CD4-positive, alpha-beta T cell (primary cell): ENCODE results near the gene UBXN4. TPM values are rescaled to one million over a fixed set of nuclear protein-coding genes. Genes with fewer than 3 reads are reported as not detected.
A peak's percentile ranks its signal among the peaks of the same experiment; 100 is the strongest.

Experiments
- ATAC-seq: fragments of 200-7000 bp; cut with Tn5 transposase; one replicate; pipeline ENCODE4 v1.10.0; 2022; ENCODE audit warnings: mild to moderate bottlenecking; ENCODE audit not compliant: poor library complexity
- CTCF ChIA-PET: fragments of 350-600 bp; sonication (Branson Sonifier 250); formaldehyde crosslinking; loops from one replicate; lab custom pipeline; 2021; ENCODE audit warnings: antibody characterized with exemption, inconsistent platforms; lab: Charles Lee
- POLR2A ChIA-PET: fragments of 350-600 bp; sonication (Branson Sonifier 250); formaldehyde crosslinking; loops from one replicate; lab custom pipeline; 2021; ENCODE audit warnings: antibody characterized with exemption, inconsistent platforms; lab: Charles Lee
- DNase-seq, 14 experiments: peaks; one replicate each; pipeline ENCODE4 v3.0.0-alpha.2; 2013 to 2020; ENCODE audit warnings: mixed read lengths in 2 of 14
- H3K27ac ChIP-seq, 2 donors: one replicate each; pipeline versions ENCODE4 v1.5.1 to v1.7.0; 2013; ENCODE audit warnings: low read length in 2 of 2, low read depth in 1 of 2, mild to moderate bottlenecking in 1 of 2
- H3K27me3 ChIP-seq, 2 experiments: 1 replicate in 1 of 2; 2 replicates in 1 of 2; pipeline versions ENCODE4 v1.6.1 to v1.7.0; 2013; ENCODE audit warnings: low read length in 2 of 2, control low read depth in 1 of 2, mild to moderate bottlenecking in 1 of 2, moderate library complexity in 1 of 2; ENCODE audit not compliant: insufficient read depth in 2 of 2, control insufficient read depth in 1 of 2
- H3K36me3 ChIP-seq: one replicate; pipeline ENCODE4 v1.6.1; 2013; ENCODE audit warnings: low read length, control low read depth; ENCODE audit not compliant: insufficient read depth
- H3K4me1 ChIP-seq: one replicate; pipeline ENCODE4 v1.6.1; 2013; ENCODE audit warnings: low read length, control low read depth; ENCODE audit not compliant: insufficient read depth
- H3K4me3 ChIP-seq: one replicate; pipeline ENCODE4 v1.5.1; 2013; ENCODE audit warnings: mild to moderate bottlenecking, low read length, moderate library complexity
- H3K9me3 ChIP-seq, 2 experiments: 1 replicate in 1 of 2; 2 replicates in 1 of 2; pipeline versions ENCODE4 v1.6.1 to v1.7.0; 2013; ENCODE audit warnings: low read length in 2 of 2, mild to moderate bottlenecking in 2 of 2, control low read depth in 1 of 2, moderate library complexity in 1 of 2; ENCODE audit not compliant: control insufficient read depth in 1 of 2, insufficient read depth in 1 of 2
- H3K27ac Mint-ChIP-seq: one replicate; pipeline ENCODE4 v1.8.0; 2020; ENCODE audit warnings: mixed read lengths
- H3K27me3 Mint-ChIP-seq: one replicate; pipeline ENCODE4 v1.8.0; 2021; ENCODE audit warnings: mixed read lengths
- H3K36me3 Mint-ChIP-seq: one replicate; pipeline ENCODE4 v1.8.0; 2021; ENCODE audit warnings: low read depth, mixed read lengths
- H3K4me1 Mint-ChIP-seq: one replicate; pipeline ENCODE4 v1.8.0; 2021; ENCODE audit warnings: low read depth, mixed read lengths
- H3K4me3 Mint-ChIP-seq: one replicate; pipeline ENCODE4 v1.8.0; 2020; ENCODE audit warnings: mild to moderate bottlenecking, mixed read lengths
- H3K9me3 Mint-ChIP-seq: one replicate; pipeline ENCODE4 v1.8.0; 2020; ENCODE audit warnings: mixed read lengths
- CTCF ChIP-seq: fragments of 200-600 bp; IDR thresholded peaks from one replicate; pipeline ENCODE4 v1.8.0; 2022; ENCODE audit warnings: antibody characterized with exemption, mild to moderate bottlenecking
- intact Hi-C, 2 experiments: fragments of 100-400 bp; cut with DNase I in 1 of 2; cut with micrococcal nuclease in 1 of 2; formaldehyde crosslinking; loops; one replicate each; pipeline versions ENCODE4 v1.15.1 to v1.9.0; 2023 to 2025; cut with DNase I, micrococcal nuclease
- total RNA-seq, 174 experiments: library from RNA in 2 of 174; stranded (reverse) in 2 of 174; gene quantifications; one replicate each; pipeline ENCODE4 v1.2.3 and lab custom pipeline; 2021 to 2026

The UBXN4 gene
- total RNA-seq, 2 experiments from 2014 or later, result 143 to 150 TPM

GRCh38 chr2:135743860-135744259 is 2.2 kb downstream of the UBXN4 start:
- peaks cover 15% of the 10 kb centered on the region for H3K4me1 ChIP-seq
- CTCF ChIA-PET, result interaction anchor here (0.9 to 1.4 kb wide), 4 partner anchors 9 to 826 kb away, joined by 3 read pairs; no protein-coding TSS in a partner anchor
- H3K4me3 Mint-ChIP-seq, result peak overlapping the region; percentile 80
- no peak overlapping the region for H3K4me3 ChIP-seq
- ATAC-seq, result no peak
- H3K4me1 Mint-ChIP-seq, result peaks cover 51% of the 10 kb centered on the region
- POLR2A ChIA-PET, result interaction anchor here (1.7 kb wide), 1 partner anchor 14 kb away, joined by 4 read pairs; no protein-coding TSS in a partner anchor
- H3K27me3 ChIP-seq, result no peaks in the 10 kb centered on the region
- no peak for TF ChIP-seq CTCF
- H3K27ac Mint-ChIP-seq, result peak overlapping the region; percentile 92
- intact Hi-C loops, result loop anchor here (2.0 to 10.0 kb wide), 5 partner anchors 128 to 827 kb away; partner anchors contain the start of genes CCNT2 (in 1 of the 2), MCM6 (in 1 of the 2) and RAB3GAP1 (in 1 of the 2)
- H3K27ac ChIP-seq, result no peak overlapping the region
- H3K27me3 Mint-ChIP-seq, result no peaks in the 10 kb centered on the region
- H3K36me3 ChIP-seq, result peaks cover 23% of the 10 kb centered on the region
- peaks cover 49% of the 10 kb centered on the region for H3K36me3 Mint-ChIP-seq
- no peaks in the 10 kb centered on the region for H3K9me3 ChIP-seq
- no peaks in the 10 kb centered on the region for H3K9me3 Mint-ChIP-seq
- no peak for DNase-seq

GRCh38 chr2:135744760-135745314 is 3.2 kb downstream of the UBXN4 start:
- no peaks in the 10 kb centered on the region for H3K9me3 ChIP-seq
- H3K36me3 ChIP-seq, result peaks cover 31% of the 10 kb centered on the region
- H3K36me3 Mint-ChIP-seq, result peaks cover 58% of the 10 kb centered on the region
- no peak overlapping the region for H3K4me3 ChIP-seq
- CTCF ChIA-PET, result interaction anchor here (0.9 to 1.4 kb wide), 4 partner anchors 8 to 827 kb away, joined by 3 to 4 read pairs (median 3); no protein-coding TSS in a partner anchor
- DNase-seq, result peak in 4 of 14 experiments; percentile 26 to 49 (median 39)
- POLR2A ChIA-PET, result no interaction called here
- no peak overlapping the region for H3K27ac ChIP-seq
- peak overlapping the region; percentile 80 for H3K4me3 Mint-ChIP-seq
- intact Hi-C loops, result loop anchor here (5.0 to 10.0 kb wide), 4 partner anchors 127 to 828 kb away; partner anchors contain the start of genes CCNT2 (in 1 of the 2) and MCM6 (in 1 of the 2)
- ATAC-seq, result no peak
- no peaks in the 10 kb centered on the region for H3K27me3 ChIP-seq
- no peak for TF ChIP-seq CTCF
- H3K27ac Mint-ChIP-seq, result peak overlapping the region; percentile 92
- peaks cover 61% of the 10 kb centered on the region for H3K4me1 Mint-ChIP-seq
- H3K9me3 Mint-ChIP-seq, result no peaks in the 10 kb centered on the region
- no peaks in the 10 kb centered on the region for H3K27me3 Mint-ChIP-seq
- H3K4me1 ChIP-seq, result peaks cover 15% of the 10 kb centered on the region

GRCh38 chr2:135745545-135745944 is 3.9 kb downstream of the UBXN4 start:
- no peak overlapping the region for H3K27ac ChIP-seq
- DNase-seq (no peak), ATAC-seq (no peak)
- TF ChIP-seq CTCF, result no peak
- H3K4me1 Mint-ChIP-seq, result peaks cover 63% of the 10 kb centered on the region
- peaks cover 15% of the 10 kb centered on the region for H3K4me1 ChIP-seq
- H3K27ac Mint-ChIP-seq, result peak overlapping the region; percentile 54
- no peaks in the 10 kb centered on the region for H3K27me3 ChIP-seq
- intact Hi-C loops, result loop anchor here in 1 of 2 experiments (10.0 kb wide), 1 partner anchor 389 kb away; no protein-coding TSS in a partner anchor
- H3K9me3 Mint-ChIP-seq, result no peaks in the 10 kb centered on the region
- ChIA-PET CTCF (interaction anchor here (1.3 kb wide), 1 partner anchor 10 kb away, joined by 4 read pairs; no protein-coding TSS in a partner anchor), POLR2A (no interaction called here)
- H3K36me3 Mint-ChIP-seq, result peaks cover 65% of the 10 kb centered on the region
- no peaks in the 10 kb centered on the region for H3K27me3 Mint-ChIP-seq
- H3K4me3 Mint-ChIP-seq, result peak overlapping the region; percentile 56
- H3K4me3 ChIP-seq, result no peak overlapping the region
- H3K36me3 ChIP-seq, result peaks cover 35% of the 10 kb centered on the region
- H3K9me3 ChIP-seq, result no peaks in the 10 kb centered on the region
